Sigmoid colon (tissue), 7 donors: Measurements from ENCODE around the gene EDN3. TPM values are rescaled to one million over a fixed set of nuclear protein-coding genes. Genes with fewer than 3 reads are reported as not detected.

ENCODE experiments used
- DNase-seq: peaks from one replicate; pipeline ENCODE4 v3.0.0-alpha.2; 2019
- H3K27ac ChIP-seq, 4 donors: fragments of 200-600 bp; sonication (generic); one replicate each; pipeline ENCODE4 v1.5.1; 2016 to 2019; ENCODE audit warnings: mild to moderate bottlenecking in 1 of 4
- H3K27me3 ChIP-seq, 3 donors: fragments of 200-600 bp; sonication (generic); one replicate each; pipeline ENCODE4 v1.5.1; 2019; ENCODE audit warnings: mild to moderate bottlenecking in 1 of 3
- H3K36me3 ChIP-seq, 4 donors: fragments of 200-600 bp; sonication (generic); one replicate each; pipeline ENCODE4 v1.5.1; 2016 to 2019
- H3K4me1 ChIP-seq, 4 donors: fragments of 200-600 bp; sonication (generic); one replicate each; pipeline ENCODE4 v1.5.1; 2017 to 2019
- H3K4me3 ChIP-seq, 4 donors: fragments of 200-600 bp; sonication (generic); one replicate each; pipeline ENCODE4 v1.5.1; 2017 to 2019; ENCODE audit warnings: mild to moderate bottlenecking in 2 of 4, moderate library complexity in 1 of 4
- H3K9me3 ChIP-seq, 4 donors: fragments of 200-600 bp in 3 of 4; sonication (generic) in 3 of 4; one replicate each; pipeline versions ENCODE4 v1.5.1 to v1.6.1; 2013 to 2019
- CTCF ChIP-seq, 4 experiments: fragments of 450-650 bp in 3 of 4; fragments of 200-600 bp in 1 of 4; IDR thresholded peaks; one replicate each; pipeline ENCODE4 v1.5.1; 2016 to 2019; ENCODE audit warnings: antibody characterized with exemption in 4 of 4, mild to moderate bottlenecking in 3 of 4, moderate library complexity in 2 of 4
- EP300 ChIP-seq, 4 donors: sonication (generic); formaldehyde crosslinking; IDR thresholded peaks; one replicate each; pipeline ENCODE4 v1.6.1; 2017; ENCODE audit warnings: antibody characterized with exemption in 4 of 4
- POLR2A ChIP-seq, 2 donors: fragments of 450-650 bp; IDR thresholded peaks; one replicate each; pipeline ENCODE4 v1.6.1; 2016; ENCODE audit warnings: antibody characterized with exemption in 2 of 2, mild to moderate bottlenecking in 2 of 2, moderate library complexity in 2 of 2
- POLR2AphosphoS5 ChIP-seq, 4 donors: sonication (generic); formaldehyde crosslinking; IDR thresholded peaks; one replicate each; pipeline ENCODE4 v1.6.1; 2017; ENCODE audit warnings: antibody characterized with exemption in 4 of 4
- WGBS, 2 donors: extraction: QIAGEN DNeasy Blood & Tissue Kit; methylation state at CpG; one replicate each; pipeline ENCODE4 v1.1.7; 2013; 5-methylcytosine and 5-hydroxymethylcytosine counted together
- intact Hi-C: fragments of 100-400 bp; cut with DNase I; formaldehyde crosslinking; loops from one replicate; pipeline ENCODE4 v1.15.1; 2023
- polyA plus RNA-seq, 3 donors: library from polyadenylated mRNA; stranded (reverse); fragments of 200-250 nt; gene quantifications; one replicate each; pipeline ENCODE4 v1.2.3, GENCODE V29; 2013
- total RNA-seq, 4 donors: library from RNA; depleted of rRNA; stranded (reverse); fragments of >200 nt; gene quantifications; one replicate each; pipeline ENCODE4 v1.1.0, GENCODE V29; 2016
- donor health status: healthy with polysubstance abuse.
- donor health status: Bipolar disorder and iron deficiency.
- donor health status: healthy.

EDN3 gene
- total and polyA plus RNA-seq, 7 donors, result 0.27 to 28.8 (median 1.8) TPM

GRCh38 chr20:59320426-59320825 lies 20.0 kb downstream of the EDN3 start:
- H3K27ac ChIP-seq, result no peak overlapping the region
- WGBS, 2 donors, result 93 to 95% methylated on average over 10 of the region's 10 CpGs

DNA sequence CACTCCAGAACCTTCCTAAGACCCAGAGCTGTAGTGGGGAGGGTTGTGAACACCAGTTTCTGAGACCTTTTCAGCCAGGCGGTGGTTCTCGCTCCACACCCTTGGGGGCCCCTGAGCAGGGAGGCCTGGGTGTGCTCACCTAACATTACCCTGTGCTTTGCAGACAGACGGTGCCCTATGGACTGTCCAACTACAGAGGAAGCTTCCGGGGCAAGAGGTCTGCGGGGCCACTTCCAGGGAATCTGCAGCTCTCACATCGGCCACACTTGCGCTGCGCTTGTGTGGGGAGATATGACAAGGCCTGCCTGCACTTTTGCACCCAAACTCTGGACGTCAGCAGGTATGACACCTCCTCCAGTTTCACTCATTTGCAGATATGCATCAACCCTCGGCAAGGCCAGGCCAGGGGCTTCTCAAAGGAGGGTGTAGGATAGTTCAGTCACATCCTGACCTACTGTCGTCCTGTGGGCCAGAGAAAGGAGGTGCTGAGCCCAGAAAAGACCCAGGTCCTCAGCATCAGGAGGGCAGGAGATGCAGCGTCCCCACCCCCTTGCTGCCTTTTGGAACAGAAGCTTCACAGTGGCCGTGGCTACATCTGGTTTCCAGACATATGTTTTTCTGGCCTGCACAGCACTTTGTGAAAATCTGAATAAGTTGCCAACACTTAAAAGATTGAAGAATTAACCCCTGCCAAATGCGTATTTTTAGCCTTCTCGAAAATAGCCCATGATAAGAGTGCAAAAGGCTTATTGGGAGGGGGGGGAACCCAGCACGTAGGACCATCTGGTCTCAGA lies 20.6 kb downstream of the EDN3 start:
- Histone ChIP-seq H3K4me3 (no peak overlapping the region), H3K9me3 (no peaks in the 10 kb centered on the region), H3K36me3 (no peaks in the 10 kb centered on the region), H3K4me1 (no peaks in the 10 kb centered on the region), H3K27ac (no peak overlapping the region), H3K27me3 (no peaks in the 10 kb centered on the region)
- TF ChIP-seq CTCF (IDR thresholded peaks at IDR 0.05) (no peak), EP300 (IDR thresholded peaks at IDR 0.05) (no peak)
- intact Hi-C loops, result no loop called here
- DNase-seq, result no peak
- whole genome bisulfite sequencing, 2 donors, result 87 to 90% methylated on average over 16 of the region's 16 CpGs

More at GRCh38 chr20:59320426-59320825, 20.0 kb downstream of the EDN3 start:
- intact Hi-C loops, result no loop called here
- no peaks in the 10 kb centered on the region for H3K9me3 ChIP-seq
- no peak overlapping the region for H3K4me3 ChIP-seq
- no peaks in the 10 kb centered on the region for H3K27me3 ChIP-seq
- no peaks in the 10 kb centered on the region for H3K4me1 ChIP-seq
- no peak for TF ChIP-seq POLR2A (IDR thresholded peaks at IDR 0.05)
- TF ChIP-seq CTCF (IDR thresholded peaks at IDR 0.05), result no peak
- no peak for TF ChIP-seq EP300 (IDR thresholded peaks at IDR 0.05)
- TF ChIP-seq POLR2AphosphoS5 (IDR thresholded peaks at IDR 0.05), result no peak
- no peak for DNase-seq
- no peaks in the 10 kb centered on the region for H3K36me3 ChIP-seq

DNA sequence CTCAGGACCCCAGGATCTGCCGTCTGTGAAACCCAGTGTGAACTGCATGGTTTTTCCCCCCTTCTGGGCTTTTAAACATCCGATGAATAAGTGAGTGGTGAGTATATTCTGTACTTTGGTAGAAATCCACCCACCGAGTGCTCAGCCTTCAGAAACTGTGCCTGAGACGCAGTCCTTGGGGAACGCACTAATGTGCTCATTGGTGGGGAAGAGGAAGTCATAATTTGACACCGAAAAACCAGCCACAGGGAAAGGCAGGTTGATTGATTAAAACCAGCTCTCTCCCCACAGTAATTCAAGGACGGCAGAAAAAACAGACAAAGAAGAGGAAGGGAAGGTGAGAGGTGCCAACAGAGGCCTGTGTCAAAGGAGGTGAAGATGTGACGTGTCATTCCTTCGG lies 21.7 kb downstream of the EDN3 start:
- Histone ChIP-seq H3K36me3 (no peaks in the 10 kb centered on the region), H3K27me3 (no peaks in the 10 kb centered on the region), H3K4me1 (no peaks in the 10 kb centered on the region), H3K27ac (no peak overlapping the region), H3K9me3 (no peaks in the 10 kb centered on the region), H3K4me3 (no peak overlapping the region)
- no peak for DNase-seq
- 73 to 89% methylated on average over 9 of the region's 9 CpGs for WGBS, 2 donors
- TF ChIP-seq CTCF (IDR thresholded peaks at IDR 0.05), result no peak
- TF ChIP-seq POLR2AphosphoS5 (IDR thresholded peaks at IDR 0.05), result no peak
- TF ChIP-seq EP300 (IDR thresholded peaks at IDR 0.05), result no peak
- no peak for TF ChIP-seq POLR2A (IDR thresholded peaks at IDR 0.05)
- intact Hi-C loops, result no loop called here

GRCh38 chr20:59322585-59323454 lies 22.4 kb downstream of the EDN3 start:
- no peak for TF ChIP-seq POLR2AphosphoS5 (IDR thresholded peaks at IDR 0.05)
- no peak for TF ChIP-seq CTCF (IDR thresholded peaks at IDR 0.05)
- no peak for TF ChIP-seq POLR2A (IDR thresholded peaks at IDR 0.05)
- no peak for TF ChIP-seq EP300 (IDR thresholded peaks at IDR 0.05)
- no peaks in the 10 kb centered on the region for H3K36me3 ChIP-seq
- no peak overlapping the region for H3K27ac ChIP-seq
- 91 to 93% methylated on average over 17 of the region's 17 CpGs for WGBS, 2 donors
- no peaks in the 10 kb centered on the region for H3K9me3 ChIP-seq
- DNase-seq, result no peak
- no peak overlapping the region for H3K4me3 ChIP-seq
- H3K4me1 ChIP-seq, result no peaks in the 10 kb centered on the region
- H3K27me3 ChIP-seq, result no peaks in the 10 kb centered on the region
- intact Hi-C loops, result no loop called here
